Body of pancreas (tissue), 4 donors: ENCODE measurements around the gene LMO7. TPM values are rescaled to one million over a fixed set of nuclear protein-coding genes. Genes with fewer than 3 reads are reported as not detected.
A peak's percentile ranks its signal among the peaks of the same experiment; 100 is the strongest.

Source experiments
- ATAC-seq: fragments of 150-250 bp; one replicate; pipeline ENCODE4 v1.9.1; 2016
- DNase-seq, 4 donors: peaks; one replicate each; pipeline ENCODE4 v3.0.0-alpha.2; 2019
- H3K27ac ChIP-seq, 4 donors: fragments of 200-600 bp; sonication (generic); 1 replicate in 3 of 4; 2 replicates in 1 of 4; pipeline versions ENCODE4 v1.5.1 to v1.6.1; 2016 to 2019; ENCODE audit warnings: mild to moderate bottlenecking in 1 of 4, mixed read lengths in 1 of 4, moderate library complexity in 1 of 4
- H3K27me3 ChIP-seq, 2 donors: fragments of 200-600 bp; sonication (generic); one replicate each; pipeline ENCODE4 v1.6.0; 2016; ENCODE audit warnings: mild to moderate bottlenecking in 1 of 2
- H3K36me3 ChIP-seq, 2 donors: fragments of 200-600 bp; sonication (generic); replicated peaks in 1 of 2; 2 replicates each; pipeline ENCODE4 v1.5.1; 2016; ENCODE audit warnings: low read depth in 2 of 2; ENCODE audit not compliant: insufficient read depth in 1 of 2
- H3K4me1 ChIP-seq: fragments of 200-600 bp; sonication (generic); one replicate; pipeline ENCODE4 v1.6.0; 2016
- H3K4me3 ChIP-seq, 2 donors: fragments of 200-600 bp; sonication (generic); 1 replicate in 1 of 2; 2 replicates in 1 of 2; pipeline ENCODE4 v1.5.1; 2016 to 2019
- H3K9me3 ChIP-seq, 3 donors: fragments of 200-600 bp; sonication (generic); 1 replicate in 2 of 3; 2 replicates in 1 of 3; pipeline ENCODE4 v1.5.1; 2016
- POLR2A ChIP-seq, 3 donors: fragments of 450-650 bp; IDR thresholded peaks; one replicate each; pipeline ENCODE4 v1.6.1; 2016; ENCODE audit warnings: antibody characterized with exemption in 3 of 3, mild to moderate bottlenecking in 2 of 3
- WGBS, 2 donors: methylation state at CpG; one replicate each; pipeline ENCODE4 v1.1.5; 2017; 5-methylcytosine and 5-hydroxymethylcytosine counted together
- intact Hi-C: fragments of 100-400 bp; cut with DNase I; formaldehyde crosslinking; loops from one replicate; pipeline ENCODE4 v1.15.1; 2023
- total RNA-seq, 2 donors: library from RNA; depleted of rRNA; stranded (reverse); fragments of >200 nt; gene quantifications; one replicate each; pipeline ENCODE4 v1.1.0, GENCODE V29; 2016
- TF ChIP-seq, protein P1 (sequence below), 7 experiments: fragments of 450-650 bp in 4 of 7; fragments of 200-600 bp in 3 of 7; sonication (generic) in 3 of 7; IDR thresholded peaks; one replicate each; pipeline ENCODE4 v1.5.1; 2016 to 2019; ENCODE audit warnings: antibody characterized with exemption in 7 of 7

LMO7 gene
- total RNA-seq, 2 donors from 2014 or later = 50.6 to 56.0 TPM

- peak overlapping the region; percentile 21 to 89 (median 77) for H3K27ac ChIP-seq
- no peaks in the 10 kb centered on the region for H3K27me3 ChIP-seq
- intact Hi-C loops = no loop called here
- no peaks in the 10 kb centered on the region for H3K36me3 ChIP-seq
- TF ChIP-seq, protein P1, sequence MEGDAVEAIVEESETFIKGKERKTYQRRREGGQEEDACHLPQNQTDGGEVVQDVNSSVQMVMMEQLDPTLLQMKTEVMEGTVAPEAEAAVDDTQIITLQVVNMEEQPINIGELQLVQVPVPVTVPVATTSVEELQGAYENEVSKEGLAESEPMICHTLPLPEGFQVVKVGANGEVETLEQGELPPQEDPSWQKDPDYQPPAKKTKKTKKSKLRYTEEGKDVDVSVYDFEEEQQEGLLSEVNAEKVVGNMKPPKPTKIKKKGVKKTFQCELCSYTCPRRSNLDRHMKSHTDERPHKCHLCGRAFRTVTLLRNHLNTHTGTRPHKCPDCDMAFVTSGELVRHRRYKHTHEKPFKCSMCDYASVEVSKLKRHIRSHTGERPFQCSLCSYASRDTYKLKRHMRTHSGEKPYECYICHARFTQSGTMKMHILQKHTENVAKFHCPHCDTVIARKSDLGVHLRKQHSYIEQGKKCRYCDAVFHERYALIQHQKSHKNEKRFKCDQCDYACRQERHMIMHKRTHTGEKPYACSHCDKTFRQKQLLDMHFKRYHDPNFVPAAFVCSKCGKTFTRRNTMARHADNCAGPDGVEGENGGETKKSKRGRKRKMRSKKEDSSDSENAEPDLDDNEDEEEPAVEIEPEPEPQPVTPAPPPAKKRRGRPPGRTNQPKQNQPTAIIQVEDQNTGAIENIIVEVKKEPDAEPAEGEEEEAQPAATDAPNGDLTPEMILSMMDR (IDR thresholded peaks at IDR 0.05) = no peak
- DNase-seq (no peak), ATAC-seq (no peak)
- WGBS, 2 donors = 55 to 58% methylated on average over 2 of the region's 2 CpGs
- peaks cover 37% of the 10 kb centered on the region for H3K4me1 ChIP-seq
- H3K4me3 ChIP-seq = no peak overlapping the region
- no peaks in the 10 kb centered on the region for H3K9me3 ChIP-seq
These were observed 126.8 kb downstream of the LMO7 start for GRCh38 chr13:75762955-75763354.

- DNase-seq = no peak
- H3K36me3 ChIP-seq = no peaks in the 10 kb centered on the region
- H3K4me3 ChIP-seq = no peak overlapping the region
- 17 to 19% methylated on average over 3 of the region's 3 CpGs for WGBS, 2 donors
- H3K4me1 ChIP-seq = peaks cover 37% of the 10 kb centered on the region
- no peaks in the 10 kb centered on the region for H3K9me3 ChIP-seq
- H3K27ac ChIP-seq = peak overlapping the region in 2 of 4 donors; percentile 80 to 89
- H3K27me3 ChIP-seq = no peaks in the 10 kb centered on the region
- no peak for ATAC-seq
- TF ChIP-seq POLR2A (IDR thresholded peaks at IDR 0.05) = no peak
- TF ChIP-seq, protein P1 (IDR thresholded peaks at IDR 0.05) = no peak
- intact Hi-C loops = no loop called here
These were observed 127.4 kb downstream of the LMO7 start for GRCh38 chr13:75763512-75763911.

GRCh38 chr13:75764251-75764925 is 128.3 kb downstream of the LMO7 start:
- WGBS, 2 donors = 22 to 49% methylated on average over 2 of the region's 2 CpGs
- Histone ChIP-seq H3K9me3 (no peaks in the 10 kb centered on the region), H3K36me3 (no peaks in the 10 kb centered on the region), H3K27ac (peak overlapping the region in 3 of 4 donors; percentile 42 to 89 (median 47)), H3K27me3 (no peaks in the 10 kb centered on the region), H3K4me3 (no peak overlapping the region), H3K4me1 (peaks cover 36% of the 10 kb centered on the region)
- DNase-seq (peak in 1 of 4 donors; percentile 32), ATAC-seq (no peak)
- intact Hi-C loops = no loop called here
- TF ChIP-seq POLR2A (IDR thresholded peaks at IDR 0.05) = no peak
- TF ChIP-seq, protein P1 (IDR thresholded peaks at IDR 0.05) = no peak

- no peak overlapping the region for H3K4me3 ChIP-seq
- 21 to 22% methylated on average over 3 of the region's 3 CpGs for WGBS, 2 donors
These were observed 128.8 kb downstream of the LMO7 start for GRCh38 chr13:75764926-75765310.

More at GRCh38 chr13:75764926-75765310, 128.8 kb downstream of the LMO7 start:
- ATAC-seq = no peak
- Histone ChIP-seq H3K27me3 (no peaks in the 10 kb centered on the region), H3K4me1 (peaks cover 31% of the 10 kb centered on the region), H3K27ac (peak overlapping the region in 2 of 4 donors; percentile 42 to 89), H3K9me3 (no peaks in the 10 kb centered on the region), H3K36me3 (no peaks in the 10 kb centered on the region)
- TF ChIP-seq POLR2A (IDR thresholded peaks at IDR 0.05) = no peak
- TF ChIP-seq, protein P1 (IDR thresholded peaks at IDR 0.05) = no peak
- intact Hi-C loops = no loop called here
- no peak for DNase-seq
